ENCODE results near the gene DIPK1B.

Gene DIPK1B

GRCh38 chr9:136678624-136679023, 33.7 kb upstream of the DIPK1B start:
- H3K36me3 ChIP-seq (ENCODE audit: control insufficient read depth, low read length): no peaks in the 10 kb centered on the region; the same call in 1 of the 2 replicates
- H3K4me1 ChIP-seq (ENCODE audit: control insufficient read depth, low read length): peaks cover 5% of the 10 kb centered on the region; the same call in 1 of the 2 replicates
- no peak overlapping the region for H3K27ac ChIP-seq (ENCODE audit: low read depth, low read length)
- no peaks in the 10 kb centered on the region for H4K20me1 ChIP-seq (ENCODE audit: control insufficient read depth, insufficient read depth, low read depth, low read length)
- no peak overlapping the region for H3K4me3 ChIP-seq (ENCODE audit: low read length)
- H3K27me3 ChIP-seq (ENCODE audit: control insufficient read depth, low read length): no peaks in the 10 kb centered on the region
- no peak overlapping the region for H3K4me2 ChIP-seq (ENCODE audit: low read length)
- H3F3A ChIP-seq (ENCODE audit: control insufficient read depth, insufficient read depth): no peaks in the 10 kb centered on the region
- H3K9me3 ChIP-seq (ENCODE audit: control insufficient read depth, insufficient read depth, low read length): no peaks in the 10 kb centered on the region
- H3K9me2 ChIP-seq (replicated peaks; ENCODE audit: control insufficient read depth, low read length): no peaks in the 10 kb centered on the region
- H3K79me2 ChIP-seq (ENCODE audit: control insufficient read depth, low read length): peaks cover 5% of the 10 kb centered on the region
- TF ChIP-seq CTCF (IDR thresholded peaks at IDR 0.05; ENCODE audit: low read depth, low read length, poor library complexity, severe bottlenecking): no peak
- no peak for TF ChIP-seq EZH2phosphoT487 (IDR thresholded peaks at IDR 0.05; ENCODE audit: borderline replicate concordance, low read length)

- TF ChIP-seq EZH2phosphoT487 (IDR thresholded peaks at IDR 0.05; ENCODE audit: borderline replicate concordance, low read length): no peak
- Histone ChIP-seq H3K27me3 (ENCODE audit: control insufficient read depth, low read length) (no peaks in the 10 kb centered on the region), H4K20me1 (ENCODE audit: control insufficient read depth, insufficient read depth, low read depth, low read length) (no peaks in the 10 kb centered on the region), H3K27ac (ENCODE audit: low read depth, low read length) (no peak overlapping the region), H3K9me2 (replicated peaks; ENCODE audit: control insufficient read depth, low read length) (no peaks in the 10 kb centered on the region), H3F3A (ENCODE audit: control insufficient read depth, insufficient read depth) (no peaks in the 10 kb centered on the region), H3K4me1 (ENCODE audit: control insufficient read depth, low read length) (peaks cover 8% of the 10 kb centered on the region; the same call in 1 of the 2 replicates), H3K4me2 (ENCODE audit: low read length) (no peak overlapping the region), H3K36me3 (ENCODE audit: control insufficient read depth, low read length) (no peaks in the 10 kb centered on the region; the same call in 1 of the 2 replicates), H3K9me3 (ENCODE audit: control insufficient read depth, insufficient read depth, low read length) (no peaks in the 10 kb centered on the region), H3K4me3 (ENCODE audit: low read length) (no peak overlapping the region), H3K79me2 (ENCODE audit: control insufficient read depth, low read length) (peaks cover 5% of the 10 kb centered on the region)
Observed at GRCh38 chr9:136679431-136679941, 32.9 kb upstream of the DIPK1B start.

GRCh38 chr9:136681029-136681428, 31.3 kb upstream of the DIPK1B start:
- TF ChIP-seq CTCF (IDR thresholded peaks at IDR 0.05; ENCODE audit: low read depth, low read length, poor library complexity, severe bottlenecking) (no peak), EZH2phosphoT487 (IDR thresholded peaks at IDR 0.05; ENCODE audit: borderline replicate concordance, low read length) (no peak)
- Histone ChIP-seq H3K4me3 (ENCODE audit: low read length) (no peak overlapping the region), H3K36me3 (ENCODE audit: control insufficient read depth, low read length) (no peaks in the 10 kb centered on the region), H3K79me2 (ENCODE audit: control insufficient read depth, low read length) (peaks cover 16% of the 10 kb centered on the region), H3K27me3 (ENCODE audit: control insufficient read depth, low read length) (no peaks in the 10 kb centered on the region), H3K4me1 (ENCODE audit: control insufficient read depth, low read length) (peaks cover 14% of the 10 kb centered on the region), H3K27ac (ENCODE audit: low read depth, low read length) (no peak overlapping the region), H3K4me2 (ENCODE audit: low read length) (no peak overlapping the region), H4K20me1 (ENCODE audit: control insufficient read depth, insufficient read depth, low read depth, low read length) (peaks cover 7% of the 10 kb centered on the region; the same call in 1 of the 2 replicates), H3F3A (ENCODE audit: control insufficient read depth, insufficient read depth) (no peaks in the 10 kb centered on the region), H3K9me3 (ENCODE audit: control insufficient read depth, insufficient read depth, low read length) (no peaks in the 10 kb centered on the region), H3K9me2 (replicated peaks; ENCODE audit: control insufficient read depth, low read length) (no peaks in the 10 kb centered on the region)

GRCh38 chr9:136681945-136682699, 30.2 kb upstream of the DIPK1B start:
- H4K20me1 ChIP-seq (ENCODE audit: control insufficient read depth, insufficient read depth, low read depth, low read length): peaks cover 9% of the 10 kb centered on the region; the same call in 1 of the 2 replicates
- no peak overlapping the region for H3K4me3 ChIP-seq (ENCODE audit: low read length)
- H3K27ac ChIP-seq (ENCODE audit: low read depth, low read length): no peak overlapping the region
- H3K4me1 ChIP-seq (ENCODE audit: control insufficient read depth, low read length): peaks cover 16% of the 10 kb centered on the region
- no peaks in the 10 kb centered on the region for H3K9me3 ChIP-seq (ENCODE audit: control insufficient read depth, insufficient read depth, low read length)
- H3K9me2 ChIP-seq (replicated peaks; ENCODE audit: control insufficient read depth, low read length): no peaks in the 10 kb centered on the region
- no peaks in the 10 kb centered on the region for H3K27me3 ChIP-seq (ENCODE audit: control insufficient read depth, low read length)
- TF ChIP-seq CTCF (IDR thresholded peaks at IDR 0.05; ENCODE audit: low read depth, low read length, poor library complexity, severe bottlenecking) (no peak), EZH2phosphoT487 (IDR thresholded peaks at IDR 0.05; ENCODE audit: borderline replicate concordance, low read length) (no peak)
- peaks cover 22% of the 10 kb centered on the region for H3K79me2 ChIP-seq (ENCODE audit: control insufficient read depth, low read length)
- no peaks in the 10 kb centered on the region for H3F3A ChIP-seq (ENCODE audit: control insufficient read depth, insufficient read depth)
- no peaks in the 10 kb centered on the region for H3K36me3 ChIP-seq (ENCODE audit: control insufficient read depth, low read length)
- H3K4me2 ChIP-seq (ENCODE audit: low read length): no peak overlapping the region
